Measurements from ENCODE around the gene CPT2.

Gene CPT2

GRCh38 chr1:53214376-53214940, 17.8 kb downstream of the CPT2 start:
- DNase-seq (ENCODE audit: low read depth, low spot score): no peak

- DNase-seq (ENCODE audit: low read depth, low spot score): no peak
These were observed 21.6 kb downstream of the CPT2 start for GRCh38 chr1:53218201-53218600.

GRCh38 chr1:53219711-53220110, 23.1 kb downstream of the CPT2 start:
- no peak for DNase-seq (ENCODE audit: low read depth, low spot score)

GRCh38 chr1:53220171-53220961, 23.7 kb downstream of the CPT2 start, which contains the start of gene CZIB:
Gene CZIB, minus strand, starts transcription at chr1:53220634. Its CDS starts 59 bp downstream, at chr1:53220575.
- DNase-seq (ENCODE audit: low read depth, low spot score): peak; percentile 50

- DNase-seq (ENCODE audit: low read depth, low spot score): no peak
These were observed 24.3 kb downstream of the CPT2 start for GRCh38 chr1:53220962-53221286.

GRCh38 chr1:53237638-53238037, 41.0 kb downstream of the CPT2 start:
- DNase-seq (ENCODE audit: low read depth, low spot score): no peak

- DNase-seq (ENCODE audit: low read depth, low spot score): peak; percentile 94
These were observed 41.9 kb downstream of the CPT2 start, which contains the start of gene MAGOH for GRCh38 chr1:53238197-53239155. Gene MAGOH, minus strand, starts transcription at chr1:53238518. Its CDS starts 70 bp downstream, at chr1:53238448.

- no peak for DNase-seq (ENCODE audit: low read depth, low spot score)
These were observed 45.2 kb downstream of the CPT2 start for GRCh38 chr1:53241828-53242227.

GRCh38 chr1:53242381-53242780, 45.8 kb downstream of the CPT2 start:
- no peak for DNase-seq (ENCODE audit: low read depth, low spot score)

- no peak for DNase-seq (ENCODE audit: low read depth, low spot score)
These were observed 47.5 kb downstream of the CPT2 start for GRCh38 chr1:53244141-53244540.

- no peak for DNase-seq (ENCODE audit: low read depth, low spot score)
These were observed 49.9 kb downstream of the CPT2 start for GRCh38 chr1:53246261-53247134.

GRCh38 chr1:53249706-53250105, 53.1 kb downstream of the CPT2 start:
- DNase-seq (ENCODE audit: low read depth, low spot score): no peak

GRCh38 chr1:53250325-53250724, 53.7 kb downstream of the CPT2 start:
- DNase-seq (ENCODE audit: low read depth, low spot score): no peak

- DNase-seq (ENCODE audit: low read depth, low spot score): no peak
These were observed 57.5 kb downstream of the CPT2 start for GRCh38 chr1:53254011-53254640.

GRCh38 chr1:53255031-53255430, 58.4 kb downstream of the CPT2 start:
- DNase-seq (ENCODE audit: low read depth, low spot score): no peak

GRCh38 chr1:53256511-53257453, 60.2 kb downstream of the CPT2 start:
- no peak for DNase-seq (ENCODE audit: low read depth, low spot score)

- no peak for DNase-seq (ENCODE audit: low read depth, low spot score)
These were observed 60.9 kb downstream of the CPT2 start for GRCh38 chr1:53257454-53258081.

GRCh38 chr1:53258216-53258615, 61.6 kb downstream of the CPT2 start:
- no peak for DNase-seq (ENCODE audit: low read depth, low spot score)

GRCh38 chr1:53259932-53260331, 63.3 kb downstream of the CPT2 start:
- no peak for DNase-seq (ENCODE audit: low read depth, low spot score)

All from brain pericyte (primary cell).